Measurements from ENCODE around the gene PCDHB3.

GRCh38 chr5:141084487-141084989, 15.7 kb upstream of the PCDHB3 start:
- TF ChIP-seq CTCF (conservative IDR thresholded peaks at IDR 0.05; ENCODE audit: low read depth in 2 of 2): peak; percentile 88 to 91
- peak; percentile 68 for TF ChIP-seq POLR2AphosphoS5 (IDR thresholded peaks at IDR 0.05; ENCODE audit: low read depth)
- no peak for TF ChIP-seq EZH2 (IDR thresholded peaks at IDR 0.05; ENCODE audit: low read depth, unreplicated experiment)
- TF ChIP-seq EZH2phosphoT487 (IDR thresholded peaks at IDR 0.05; ENCODE audit: unreplicated experiment): no peak
- no peak for TF ChIP-seq REST (IDR thresholded peaks at IDR 0.05; ENCODE audit: unreplicated experiment)
- no peak for TF ChIP-seq JUNB (IDR thresholded peaks at IDR 0.05; ENCODE audit: unreplicated experiment)
- no peak for TF ChIP-seq CREB1 (CRISPR knock-in tag; IDR thresholded peaks at IDR 0.05; ENCODE audit: low read depth)
- TF ChIP-seq ETS1 (IDR thresholded peaks at IDR 0.05): no peak
- TF ChIP-seq STAT1 (IDR thresholded peaks at IDR 0.05; ENCODE audit: unreplicated experiment): no peak
- no peak for TF ChIP-seq ZNF114 (CRISPR knock-in tag; IDR thresholded peaks at IDR 0.05)
